NCI-H128 (cell line): ENCODE results near the gene BRD1.
"Not testable (repeated sequence)": the region's sequence is repeated elsewhere in the genome, so short reads cannot be mapped to it uniquely, and the experiment has no call there.

Source experiments
- DNase-seq: peaks from one replicate; lab custom pipeline; 2025; ENCODE audit not compliant: unreplicated experiment; lab: John Stamatoyannopoulos, UW

BRD1 gene

GRCh38 chr22:49785046-49785521, 42.6 kb downstream of the BRD1 start:
- DNase-seq, result no peak

GRCh38 chr22:49784630-49784971, 43.1 kb downstream of the BRD1 start:
- DNase-seq, result no peak

GRCh38 chr22:49783926-49784629, 43.6 kb downstream of the BRD1 start:
- DNase-seq, result no peak

- no peak for DNase-seq
Measured at GRCh38 chr22:49783036-49783746, 44.5 kb downstream of the BRD1 start.

GRCh38 chr22:49781886-49782285, 45.8 kb downstream of the BRD1 start:
- not testable (repeated sequence) for DNase-seq

- no peak for DNase-seq
Measured at GRCh38 chr22:49781289-49781782, 46.3 kb downstream of the BRD1 start.

- DNase-seq, result no peak
Measured at GRCh38 chr22:49780698-49781288, 46.9 kb downstream of the BRD1 start.

- DNase-seq, result no peak
Measured at GRCh38 chr22:49779853-49780697, 47.6 kb downstream of the BRD1 start.

GRCh38 chr22:49779211-49779610, 48.5 kb downstream of the BRD1 start:
- no peak for DNase-seq

- no peak for DNase-seq
Measured at GRCh38 chr22:49777569-49778249, 50.0 kb downstream of the BRD1 start.

- DNase-seq, result no peak
Measured at GRCh38 chr22:49776891-49777290, 50.8 kb downstream of the BRD1 start.

- DNase-seq, result no peak
Measured at GRCh38 chr22:49775867-49776511, 51.7 kb downstream of the BRD1 start.

GRCh38 chr22:49775191-49775866, 52.3 kb downstream of the BRD1 start:
- DNase-seq, result no peak

GRCh38 chr22:49774499-49775151, 53.0 kb downstream of the BRD1 start:
- no peak for DNase-seq

GRCh38 chr22:49774046-49774445, 53.6 kb downstream of the BRD1 start:
- no peak for DNase-seq

GRCh38 chr22:49773531-49773930, 54.1 kb downstream of the BRD1 start:
- no peak for DNase-seq

- DNase-seq, result no peak
Measured at GRCh38 chr22:49772692-49773091, 55.0 kb downstream of the BRD1 start.

- no peak for DNase-seq
Measured at GRCh38 chr22:49771266-49772065, 56.2 kb downstream of the BRD1 start.
